HCT116 (cell line): Measurements from ENCODE around the gene AKAP1. TPM values are rescaled to one million over a fixed set of nuclear protein-coding genes. Genes with fewer than 3 reads are reported as not detected.

ENCODE experiments used
- ATAC-seq: fragments of 200-7000 bp; cut with Tn5 transposase; 2 replicates; pipeline ENCODE4 v1.9.1; 2020; ENCODE audit warnings: mild to moderate bottlenecking, moderate library complexity
- BruUV-seq: library from RNA; stranded (reverse); fragments of 400-500 nt; replicated peaks from 2 replicates; lab custom pipeline; 2021; lab: Mats Ljungman, UMichigan
- CTCF ChIA-PET: fragments of 300-600 bp; sonication (Branson Sonifier 250); formaldehyde crosslinking; loops from one replicate; lab custom pipeline; 2021; ENCODE audit warnings: antibody characterized with exemption; lab: Charles Lee
- POLR2A ChIA-PET: fragments of 300-600, 350-600 bp; sonication (Branson Sonifier 250); formaldehyde crosslinking; loops from one replicate; lab custom pipeline; 2021; ENCODE audit warnings: antibody characterized with exemption; lab: Charles Lee
- RAD21 ChIA-PET, 2 experiments: fragments of 300-600 bp; sonication (Branson Sonifier 250); formaldehyde crosslinking; loops; one replicate each; lab custom pipeline; 2023; ENCODE audit warnings: low total read pairs in 2 of 2; ENCODE audit not compliant: uncharacterized antibody in 2 of 2, unreplicated experiment in 2 of 2, low non-redundant PET in 1 of 2; lab: Charles Lee
- DNase-seq: peaks from one replicate; pipeline ENCODE4 v3.0.0-alpha.2; 2010; ENCODE audit warnings: low read depth, low spot score
- H2AFZ ChIP-seq: fragments of 200-600 bp; shearing (Covaris generic), sonication (generic); 2 replicates; pipeline ENCODE4 v1.6.1; 2017; ENCODE audit warnings: low read depth, mixed run types, mixed read lengths, antibody characterized with exemption, low read length; ENCODE audit not compliant: poor library complexity, severe bottlenecking
- H3K27ac ChIP-seq: 2 replicates; pipeline ENCODE4 v1.5.1; 2012; ENCODE audit warnings: low read depth, low read length
- H3K27me3 ChIP-seq: fragments of 200-600 bp; sonication (generic); 2 replicates; pipeline ENCODE4 v1.6.1; 2016; ENCODE audit warnings: mixed run types, low read length, mixed read lengths; ENCODE audit not compliant: insufficient read depth
- H3K36me3 ChIP-seq, 2 experiments: fragments of 200-500 bp in 1 of 2; fragments of 200-600 bp in 1 of 2; sonication (Bioruptor generic) in 1 of 2; sonication (generic) in 1 of 2; 2 replicates each; pipeline versions ENCODE4 v1.5.1 to v1.6.1; 2014 to 2016; ENCODE audit warnings: low read length in 2 of 2, inconsistent platforms in 1 of 2, mixed read lengths in 1 of 2, mixed run types in 1 of 2; ENCODE audit not compliant: insufficient read depth in 2 of 2, control insufficient read depth in 1 of 2
- H3K4me1 ChIP-seq, 2 experiments: fragments of 200-600 bp in 1 of 2; sonication (generic) in 1 of 2; 2 replicates each; pipeline versions ENCODE4 v1.5.1 to v1.6.1; 2012 to 2017; ENCODE audit warnings: low read length in 2 of 2, inconsistent platforms in 1 of 2, mild to moderate bottlenecking in 1 of 2, mixed read lengths in 1 of 2, mixed run types in 1 of 2, moderate library complexity in 1 of 2; ENCODE audit not compliant: insufficient read depth in 2 of 2, control insufficient read depth in 1 of 2
- H3K4me2 ChIP-seq: fragments of 200-600 bp; sonication (generic); 2 replicates; pipeline ENCODE4 v1.6.1; 2017; ENCODE audit warnings: mixed run types, low read length, mixed read lengths
- H3K4me3 ChIP-seq, 2 experiments: fragments of 200-600 bp in 1 of 2; sonication (generic) in 1 of 2; replicated peaks in 1 of 2; 2 replicates each; pipeline ENCODE4 v1.5.1; 2011 to 2016; ENCODE audit warnings: low read length in 2 of 2, control low read depth in 1 of 2, low read depth in 1 of 2, mild to moderate bottlenecking in 1 of 2, mixed read lengths in 1 of 2, mixed run types in 1 of 2
- H3K79me2 ChIP-seq: fragments of 200-600 bp; sonication (generic); 2 replicates; pipeline ENCODE4 v1.6.1; 2017; ENCODE audit warnings: mild to moderate bottlenecking, mixed run types, low read length, moderate library complexity, mixed read lengths; ENCODE audit not compliant: insufficient read depth
- H3K9ac ChIP-seq: fragments of 200-600 bp; sonication (generic); 2 replicates; pipeline ENCODE4 v1.6.1; 2016; ENCODE audit warnings: low read length, mixed read lengths
- H3K9me2 ChIP-seq: fragments of 200-600 bp; sonication (generic), shearing (Covaris generic); 2 replicates; pipeline ENCODE4 v1.6.1; 2017; ENCODE audit warnings: mixed run types, mild to moderate bottlenecking, moderate library complexity; ENCODE audit not compliant: insufficient read depth
- H3K9me3 ChIP-seq, 2 experiments: fragments of 200-500 bp in 1 of 2; fragments of 200-600 bp in 1 of 2; sonication (Bioruptor generic) in 1 of 2; sonication (generic) in 1 of 2; 2 replicates each; pipeline ENCODE4 v1.6.1; 2014 to 2017; ENCODE audit warnings: low read length in 2 of 2, mixed read lengths in 2 of 2, inconsistent platforms in 1 of 2, low read depth in 1 of 2, mild to moderate bottlenecking in 1 of 2, mixed run types in 1 of 2, moderate library complexity in 1 of 2; ENCODE audit not compliant: control insufficient read depth in 1 of 2, insufficient read depth in 1 of 2
- H4K20me1 ChIP-seq: fragments of 200-600 bp; sonication (generic), shearing (Covaris generic); 2 replicates; pipeline ENCODE4 v1.6.1; 2017; ENCODE audit warnings: mixed run types, mild to moderate bottlenecking, moderate library complexity; ENCODE audit not compliant: insufficient read depth
- ATF3 ChIP-seq: IDR thresholded peaks from 2 replicates; pipeline ENCODE4 v1.6.1; 2012
- CBX3 ChIP-seq: IDR thresholded peaks from 2 replicates; pipeline ENCODE4 v1.6.1; 2012; ENCODE audit warnings: low read depth
- CEBPB ChIP-seq: IDR thresholded peaks from 2 replicates; pipeline ENCODE4 v1.6.1; 2012; ENCODE audit warnings: low read depth
- EGR1 ChIP-seq: IDR thresholded peaks from 2 replicates; pipeline ENCODE4 v1.6.1; 2012; ENCODE audit warnings: low read depth
- ELF1 ChIP-seq: IDR thresholded peaks from 2 replicates; pipeline ENCODE4 v1.6.1; 2012; ENCODE audit warnings: low read depth, borderline replicate concordance
- EZH2phosphoT487 ChIP-seq: fragments of 200-600 bp; IDR thresholded peaks from 2 replicates; pipeline ENCODE4 v1.6.1; 2018; ENCODE audit warnings: antibody characterized with exemption, borderline replicate concordance
- FOSL1 ChIP-seq: IDR thresholded peaks from 2 replicates; pipeline ENCODE4 v1.6.1; 2012; ENCODE audit warnings: low read depth
- JUND ChIP-seq: IDR thresholded peaks from 2 replicates; pipeline ENCODE4 v1.6.1; 2012
- POLR2A ChIP-seq: IDR thresholded peaks from 2 replicates; pipeline ENCODE4 v1.7.0; 2011; ENCODE audit warnings: borderline replicate concordance; ENCODE audit not compliant: insufficient read depth, insufficient read length; ENCODE audit errors: extremely low read depth
- POLR2AphosphoS5 ChIP-seq: IDR thresholded peaks from 2 replicates; pipeline ENCODE4 v1.6.1; 2011; ENCODE audit warnings: mild to moderate bottlenecking, low read depth, low read length, moderate library complexity
- RAD21 ChIP-seq: IDR thresholded peaks from 2 replicates; pipeline ENCODE4 v1.6.1; 2012; ENCODE audit warnings: low read depth, mild to moderate bottlenecking
- SIN3A ChIP-seq: IDR thresholded peaks from 2 replicates; pipeline ENCODE4 v1.6.1; 2012; ENCODE audit warnings: low read depth
- SP1 ChIP-seq: IDR thresholded peaks from 2 replicates; pipeline ENCODE4 v1.6.1; 2012; ENCODE audit warnings: low read depth
- SRF ChIP-seq: IDR thresholded peaks from 2 replicates; pipeline ENCODE4 v1.6.1; 2012; ENCODE audit warnings: low read depth
- TCF7L2 ChIP-seq: IDR thresholded peaks from 2 replicates; pipeline ENCODE4 v1.7.0; 2011; ENCODE audit warnings: borderline replicate concordance, inconsistent platforms; ENCODE audit not compliant: insufficient read depth, insufficient read length; ENCODE audit errors: extremely low read depth
- YY1 ChIP-seq: IDR thresholded peaks from 2 replicates; pipeline ENCODE4 v1.6.1; 2011; ENCODE audit warnings: low read length, low read depth, moderate library complexity, mild to moderate bottlenecking; ENCODE audit not compliant: insufficient replicate concordance; ENCODE audit errors: extremely low read depth
- ZNF274 ChIP-seq: fragments of 200-500 bp; sonication (Bioruptor generic); IDR thresholded peaks from 2 replicates; pipeline ENCODE4 v1.6.1; 2014; ENCODE audit warnings: mild to moderate bottlenecking, low read depth, low read length, inconsistent platforms
- intact Hi-C: fragments of 100-400 bp; cut with micrococcal nuclease; formaldehyde crosslinking; loops from 2 replicates; pipeline ENCODE4 v1.10.0; 2022
- total RNA-seq: library from RNA; stranded (reverse); gene quantifications from one replicate; pipeline ENCODE4 v1.2.1, GENCODE V29; 2021; ENCODE audit not compliant: unreplicated experiment
- TF ChIP-seq, protein P1 (sequence below): IDR thresholded peaks from 2 replicates; pipeline ENCODE4 v1.6.1; 2012
- TF ChIP-seq, protein P2 (sequence below): IDR thresholded peaks from 2 replicates; pipeline ENCODE4 v1.6.1; 2012; ENCODE audit warnings: low read depth

Gene AKAP1
- total RNA-seq, 1 experiment from 2014 or later, result 51.6 TPM

- Histone ChIP-seq H3K4me2 (no peak overlapping the region), H4K20me1 (peaks cover 4% of the 10 kb centered on the region; the same call in 1 of the 2 replicates), H3K27ac (no peak overlapping the region), H3K36me3 (peaks cover 46 to 78% of the 10 kb centered on the region in 2 experiments), H3K27me3 (no peaks in the 10 kb centered on the region), H3K4me3 (no peak overlapping the region), H3K9me2 (no peaks in the 10 kb centered on the region), H3K9me3 (no peaks in the 10 kb centered on the region), H2AFZ (no peak overlapping the region), H3K9ac (no peak overlapping the region), H3K4me1 (no peaks in the 10 kb centered on the region), H3K79me2 (peaks cover 2% of the 10 kb centered on the region; the same call in 1 of the 2 replicates)
- ChIA-PET RAD21 (no interaction called here), CTCF (no interaction called here), POLR2A (no interaction called here)
- intact Hi-C loops, result no loop called here
- ATAC-seq (no peak), DNase-seq (no peak)
- TF ChIP-seq SRF (no peak), FOSL1 (no peak), RAD21 (no peak), EGR1 (no peak), SIN3A (no peak), CBX3 (no peak), POLR2AphosphoS5 (no peak), ELF1 (no peak), ATF3 (no peak), TCF7L2 (no peak), JUND (no peak), CEBPB (no peak), POLR2A (no peak), YY1 (no peak), ZNF274 (no peak), SP1 (no peak), EZH2phosphoT487 (no peak)
- TF ChIP-seq, protein P1, sequence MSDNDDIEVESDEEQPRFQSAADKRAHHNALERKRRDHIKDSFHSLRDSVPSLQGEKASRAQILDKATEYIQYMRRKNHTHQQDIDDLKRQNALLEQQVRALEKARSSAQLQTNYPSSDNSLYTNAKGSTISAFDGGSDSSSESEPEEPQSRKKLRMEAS, result no peak
- TF ChIP-seq, protein P2, sequence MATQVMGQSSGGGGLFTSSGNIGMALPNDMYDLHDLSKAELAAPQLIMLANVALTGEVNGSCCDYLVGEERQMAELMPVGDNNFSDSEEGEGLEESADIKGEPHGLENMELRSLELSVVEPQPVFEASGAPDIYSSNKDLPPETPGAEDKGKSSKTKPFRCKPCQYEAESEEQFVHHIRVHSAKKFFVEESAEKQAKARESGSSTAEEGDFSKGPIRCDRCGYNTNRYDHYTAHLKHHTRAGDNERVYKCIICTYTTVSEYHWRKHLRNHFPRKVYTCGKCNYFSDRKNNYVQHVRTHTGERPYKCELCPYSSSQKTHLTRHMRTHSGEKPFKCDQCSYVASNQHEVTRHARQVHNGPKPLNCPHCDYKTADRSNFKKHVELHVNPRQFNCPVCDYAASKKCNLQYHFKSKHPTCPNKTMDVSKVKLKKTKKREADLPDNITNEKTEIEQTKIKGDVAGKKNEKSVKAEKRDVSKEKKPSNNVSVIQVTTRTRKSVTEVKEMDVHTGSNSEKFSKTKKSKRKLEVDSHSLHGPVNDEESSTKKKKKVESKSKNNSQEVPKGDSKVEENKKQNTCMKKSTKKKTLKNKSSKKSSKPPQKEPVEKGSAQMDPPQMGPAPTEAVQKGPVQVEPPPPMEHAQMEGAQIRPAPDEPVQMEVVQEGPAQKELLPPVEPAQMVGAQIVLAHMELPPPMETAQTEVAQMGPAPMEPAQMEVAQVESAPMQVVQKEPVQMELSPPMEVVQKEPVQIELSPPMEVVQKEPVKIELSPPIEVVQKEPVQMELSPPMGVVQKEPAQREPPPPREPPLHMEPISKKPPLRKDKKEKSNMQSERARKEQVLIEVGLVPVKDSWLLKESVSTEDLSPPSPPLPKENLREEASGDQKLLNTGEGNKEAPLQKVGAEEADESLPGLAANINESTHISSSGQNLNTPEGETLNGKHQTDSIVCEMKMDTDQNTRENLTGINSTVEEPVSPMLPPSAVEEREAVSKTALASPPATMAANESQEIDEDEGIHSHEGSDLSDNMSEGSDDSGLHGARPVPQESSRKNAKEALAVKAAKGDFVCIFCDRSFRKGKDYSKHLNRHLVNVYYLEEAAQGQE, result no peak
- no TSS peak for BruUV-seq
Measured at GRCh38 chr17:57115916-57116315, 30.9 kb downstream of the AKAP1 start.
